ENCODE measurements around the gene TLK2.

TLK2 gene

DNA sequence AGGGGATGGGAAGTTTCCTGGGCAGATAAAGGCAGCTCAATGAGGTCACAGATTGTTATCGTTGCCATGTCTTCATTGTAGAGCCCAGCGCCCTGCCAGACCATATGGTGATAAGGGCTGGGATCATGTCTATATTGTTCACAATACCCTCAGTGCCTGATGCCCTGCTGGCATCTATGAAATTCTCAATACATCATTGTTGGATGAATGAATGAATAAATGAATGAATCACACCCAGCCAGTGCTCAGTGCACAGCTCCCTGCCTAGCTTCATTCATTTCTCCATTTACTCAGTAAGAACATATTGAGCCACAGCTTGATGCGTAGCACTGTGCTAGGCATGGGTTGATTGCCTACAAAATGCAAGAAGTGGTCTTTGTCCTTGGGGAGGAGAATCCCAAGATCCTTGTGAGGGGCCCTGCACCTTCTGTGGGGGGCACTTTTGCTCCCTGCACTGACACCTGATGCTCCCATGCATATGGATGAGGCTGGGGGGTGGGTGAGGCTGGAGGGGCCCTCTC, 178.6 kb downstream of the TLK2 start:
- H3K56ac ChIP-seq (ENCODE audit: low read length), result no peak overlapping the region
- no peak overlapping the region for H3K4me2 ChIP-seq (ENCODE audit: low read length)
- no peak overlapping the region for H3K23ac ChIP-seq (ENCODE audit: low read length)
- no peak overlapping the region for H3K27ac ChIP-seq (ENCODE audit: low read depth, low read length)
- H3K79me1 ChIP-seq (ENCODE audit: low read length), result peaks cover 4% of the 10 kb centered on the region
- H3K4me1 ChIP-seq (ENCODE audit: control insufficient read depth, low read depth, low read length), result peaks cover 9% of the 10 kb centered on the region
- no peak overlapping the region for H4K8ac ChIP-seq (ENCODE audit: low read depth, low read length)
- H3K4ac ChIP-seq (ENCODE audit: low read depth, low read length), result no peak overlapping the region
- H3K36me3 ChIP-seq (ENCODE audit: control insufficient read depth, insufficient read depth, low read length), result peaks cover 1% of the 10 kb centered on the region
- peak; percentile 34 for DNase-seq
- H3K9ac ChIP-seq (ENCODE audit: low read length), result no peak overlapping the region
- no peak overlapping the region for H4K5ac ChIP-seq (ENCODE audit: low read length)
- no peak overlapping the region for H3K18ac ChIP-seq (ENCODE audit: low read length)
- no peaks in the 10 kb centered on the region for H3K79me2 ChIP-seq (ENCODE audit: control insufficient read depth, insufficient read depth, low read length)
- no peak overlapping the region for H3K4me3 ChIP-seq (ENCODE audit: low read length)
- no CpG with 5 or more reads among the region's 3 CpGs for WGBS (ENCODE audit: extremely low coverage, insufficient coverage, low lambda C conversion rate)
- H2BK15ac ChIP-seq (replicated peaks; ENCODE audit: low read depth), result no peak overlapping the region
- H2BK120ac ChIP-seq (ENCODE audit: low read depth, low read length), result no peak overlapping the region
- no peak overlapping the region for H2AK5ac ChIP-seq (ENCODE audit: low read length)
- H2BK5ac ChIP-seq (ENCODE audit: low read length), result no peak overlapping the region
- H3K27me3 ChIP-seq (ENCODE audit: insufficient read depth, low read length, poor library complexity), result no peaks in the 10 kb centered on the region

DNA sequence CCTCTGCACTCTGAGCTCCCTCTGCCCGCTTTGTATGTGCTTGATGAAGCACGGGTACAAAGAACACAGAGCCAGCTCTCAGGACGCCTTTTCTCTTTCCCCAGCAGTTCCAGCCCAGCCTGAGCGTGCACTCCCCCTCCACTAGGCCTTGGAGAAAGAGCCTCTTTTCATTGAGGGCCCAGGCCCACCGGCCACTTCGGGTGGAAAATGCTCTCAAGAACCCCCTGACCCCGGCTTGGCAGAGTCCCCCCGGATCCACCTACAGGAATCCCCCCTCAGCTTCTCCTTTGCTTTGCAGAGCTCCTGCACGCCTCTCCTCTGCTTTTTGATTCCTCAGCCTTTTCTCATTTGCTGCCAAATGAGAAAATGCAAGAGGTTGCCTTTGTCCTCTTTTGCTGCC, 179.1 kb downstream of the TLK2 start:
- no peak overlapping the region for H3K4me3 ChIP-seq (ENCODE audit: low read length)
- H4K8ac ChIP-seq (ENCODE audit: low read depth, low read length), result no peak overlapping the region
- H3K9ac ChIP-seq (ENCODE audit: low read length), result no peak overlapping the region
- H3K56ac ChIP-seq (ENCODE audit: low read length), result no peak overlapping the region
- no CpG with 5 or more reads among the region's 9 CpGs for WGBS (ENCODE audit: extremely low coverage, insufficient coverage, low lambda C conversion rate)
- no peak overlapping the region for H2BK120ac ChIP-seq (ENCODE audit: low read depth, low read length)
- H3K23ac ChIP-seq (ENCODE audit: low read length), result no peak overlapping the region
- no peak overlapping the region for H4K5ac ChIP-seq (ENCODE audit: low read length)
- no peak overlapping the region for H3K4me2 ChIP-seq (ENCODE audit: low read length)
- H3K4me1 ChIP-seq (ENCODE audit: control insufficient read depth, low read depth, low read length), result peaks cover 9% of the 10 kb centered on the region
- DNase-seq, result no peak
- H3K27me3 ChIP-seq (ENCODE audit: insufficient read depth, low read length, poor library complexity), result no peaks in the 10 kb centered on the region
- H3K79me2 ChIP-seq (ENCODE audit: control insufficient read depth, insufficient read depth, low read length), result no peaks in the 10 kb centered on the region
- H3K79me1 ChIP-seq (ENCODE audit: low read length), result peaks cover 4% of the 10 kb centered on the region
- no peak overlapping the region for H2BK5ac ChIP-seq (ENCODE audit: low read length)
- no peak overlapping the region for H3K27ac ChIP-seq (ENCODE audit: low read depth, low read length)
- H3K4ac ChIP-seq (ENCODE audit: low read depth, low read length), result no peak overlapping the region
- no peak overlapping the region for H3K18ac ChIP-seq (ENCODE audit: low read length)
- H2BK15ac ChIP-seq (replicated peaks; ENCODE audit: low read depth), result no peak overlapping the region
- peaks cover 1% of the 10 kb centered on the region for H3K36me3 ChIP-seq (ENCODE audit: control insufficient read depth, insufficient read depth, low read length)
- no peak overlapping the region for H2AK5ac ChIP-seq (ENCODE audit: low read length)

DNA sequence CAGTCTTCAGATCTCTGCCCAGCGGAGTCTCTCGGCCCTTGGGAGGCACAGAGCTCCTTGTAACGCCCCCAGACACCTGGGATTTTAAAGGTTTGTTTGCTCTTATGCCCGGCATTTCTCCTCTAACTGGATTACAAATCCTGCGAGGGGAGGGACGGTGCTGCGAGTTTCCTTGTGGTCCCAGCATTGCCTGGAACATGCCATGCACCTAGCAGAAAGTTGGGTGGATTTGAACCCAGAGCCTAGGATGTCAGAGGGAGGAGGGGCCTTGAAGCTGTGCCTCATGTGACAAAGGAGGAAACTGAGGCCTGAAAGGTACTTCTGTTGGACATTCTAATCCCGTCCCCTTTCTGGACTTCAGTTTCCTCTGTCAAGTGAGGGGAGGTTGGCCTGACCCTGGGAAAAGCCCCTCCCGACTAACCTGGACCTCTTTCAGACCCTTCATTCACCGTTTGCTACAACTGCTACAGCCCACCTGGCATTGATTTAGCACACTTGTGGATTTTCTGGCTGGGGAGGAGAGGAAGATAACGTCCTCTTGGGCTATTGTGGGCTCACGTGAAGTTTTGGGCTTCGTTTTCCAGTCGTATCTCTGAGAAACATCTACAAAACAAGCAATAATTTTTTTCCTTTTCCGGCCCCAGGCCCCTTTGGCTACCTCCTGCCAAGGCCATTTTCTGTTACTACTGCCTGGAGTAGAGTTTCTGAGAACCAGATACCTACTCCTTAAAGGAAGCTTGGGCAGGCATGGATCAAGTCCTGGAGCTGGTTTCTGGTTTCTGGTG, 179.7 kb downstream of the TLK2 start:
- H3K4me1 ChIP-seq (ENCODE audit: control insufficient read depth, low read depth, low read length), result peaks cover 8% of the 10 kb centered on the region

DNA sequence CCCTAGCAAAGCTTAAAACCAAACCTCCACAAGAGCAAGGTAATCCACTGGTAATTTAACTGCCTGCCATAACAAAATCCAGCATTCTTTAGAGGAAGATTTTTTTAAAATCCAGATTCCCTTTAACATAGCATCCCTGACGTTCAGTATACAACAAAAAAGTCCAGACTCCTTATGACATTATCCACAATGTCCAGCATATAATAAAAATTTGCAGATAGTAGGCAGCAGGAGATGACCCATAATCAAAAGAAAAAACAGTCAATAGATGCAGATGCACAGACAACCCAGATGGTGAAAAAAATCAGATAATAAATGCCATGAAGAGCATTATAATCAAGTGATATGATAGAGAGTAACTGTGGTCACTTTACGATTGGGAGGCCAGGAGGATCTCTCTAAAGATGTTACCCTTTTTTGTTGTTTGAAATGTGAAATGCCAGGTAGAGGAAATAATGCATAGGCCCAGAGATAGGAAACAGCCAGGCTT, 182.0 kb downstream of the TLK2 start:
- WGBS (ENCODE audit: extremely low coverage, insufficient coverage, low lambda C conversion rate), result no CpG with 5 or more reads among the region's 2 CpGs
- Histone ChIP-seq H3K27ac (ENCODE audit: low read depth, low read length) (no peak overlapping the region), H3K4me2 (ENCODE audit: low read length) (no peak overlapping the region), H2AK5ac (ENCODE audit: low read length) (no peak overlapping the region), H3K18ac (ENCODE audit: low read length) (no peak overlapping the region), H3K9ac (ENCODE audit: low read length) (no peak overlapping the region), H3K79me1 (ENCODE audit: low read length) (no peaks in the 10 kb centered on the region), H2BK120ac (ENCODE audit: low read depth, low read length) (no peak overlapping the region), H2BK15ac (replicated peaks; ENCODE audit: low read depth) (no peak overlapping the region), H4K5ac (ENCODE audit: low read length) (no peak overlapping the region), H3K79me2 (ENCODE audit: control insufficient read depth, insufficient read depth, low read length) (no peaks in the 10 kb centered on the region), H4K8ac (ENCODE audit: low read depth, low read length) (no peak overlapping the region), H2BK5ac (ENCODE audit: low read length) (no peak overlapping the region), H3K36me3 (ENCODE audit: control insufficient read depth, insufficient read depth, low read length) (peaks cover 2% of the 10 kb centered on the region), H3K4me3 (ENCODE audit: low read length) (no peak overlapping the region), H3K56ac (ENCODE audit: low read length) (no peak overlapping the region), H3K4ac (ENCODE audit: low read depth, low read length) (no peak overlapping the region), H3K4me1 (ENCODE audit: control insufficient read depth, low read depth, low read length) (no peaks in the 10 kb centered on the region), H3K27me3 (ENCODE audit: insufficient read depth, low read length, poor library complexity) (no peaks in the 10 kb centered on the region), H3K23ac (ENCODE audit: low read length) (no peak overlapping the region)
- DNase-seq, result no peak

More for the DNA sequence above, 179.7 kb downstream of the TLK2 start:
- H2BK15ac ChIP-seq (replicated peaks; ENCODE audit: low read depth), result no peak overlapping the region
- no peaks in the 10 kb centered on the region for H3K27me3 ChIP-seq (ENCODE audit: insufficient read depth, low read length, poor library complexity)
- H3K9ac ChIP-seq (ENCODE audit: low read length), result no peak overlapping the region
- no peak for DNase-seq
- H3K4me2 ChIP-seq (ENCODE audit: low read length), result no peak overlapping the region
- peaks cover 1% of the 10 kb centered on the region for H3K36me3 ChIP-seq (ENCODE audit: control insufficient read depth, insufficient read depth, low read length)
- no CpG with 5 or more reads among the region's 15 CpGs for WGBS (ENCODE audit: extremely low coverage, insufficient coverage, low lambda C conversion rate)
- no peaks in the 10 kb centered on the region for H3K79me2 ChIP-seq (ENCODE audit: control insufficient read depth, insufficient read depth, low read length)
- no peak overlapping the region for H3K4me3 ChIP-seq (ENCODE audit: low read length)
- H4K8ac ChIP-seq (ENCODE audit: low read depth, low read length), result no peak overlapping the region
- H2AK5ac ChIP-seq (ENCODE audit: low read length), result no peak overlapping the region
- H3K18ac ChIP-seq (ENCODE audit: low read length), result no peak overlapping the region
- H2BK120ac ChIP-seq (ENCODE audit: low read depth, low read length), result no peak overlapping the region
- H3K27ac ChIP-seq (ENCODE audit: low read depth, low read length), result no peak overlapping the region
- H3K4ac ChIP-seq (ENCODE audit: low read depth, low read length), result no peak overlapping the region
- H2BK5ac ChIP-seq (ENCODE audit: low read length), result no peak overlapping the region
- no peak overlapping the region for H3K23ac ChIP-seq (ENCODE audit: low read length)
- H3K56ac ChIP-seq (ENCODE audit: low read length), result no peak overlapping the region
- H4K5ac ChIP-seq (ENCODE audit: low read length), result no peak overlapping the region
- peaks cover 4% of the 10 kb centered on the region for H3K79me1 ChIP-seq (ENCODE audit: low read length)

DNA sequence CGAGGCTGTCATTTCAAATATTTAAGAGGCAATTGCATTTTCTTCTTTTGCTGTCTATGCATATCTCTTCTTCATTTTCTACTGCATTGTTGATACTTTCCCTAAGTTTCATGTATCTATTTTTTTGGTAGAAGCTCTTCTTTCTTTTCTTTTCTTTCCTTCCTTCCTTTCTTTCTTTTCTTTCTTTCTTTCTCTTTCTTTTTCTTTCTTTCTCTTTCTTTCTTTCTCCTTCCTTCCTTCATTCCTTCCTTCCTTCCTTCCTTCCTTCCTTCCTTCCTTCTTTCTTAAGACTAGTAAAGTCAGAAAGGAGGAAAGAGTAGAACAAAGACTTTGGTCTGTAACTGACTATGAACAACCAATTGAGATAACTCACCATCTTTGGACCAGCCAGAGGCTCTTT, 182.7 kb downstream of the TLK2 start:
- Histone ChIP-seq H4K8ac (ENCODE audit: low read depth, low read length) (no peak overlapping the region), H3K4ac (ENCODE audit: low read depth, low read length) (no peak overlapping the region), H3K9ac (ENCODE audit: low read length) (no peak overlapping the region), H3K79me2 (ENCODE audit: control insufficient read depth, insufficient read depth, low read length) (no peaks in the 10 kb centered on the region), H3K27ac (ENCODE audit: low read depth, low read length) (no peak overlapping the region), H3K27me3 (ENCODE audit: insufficient read depth, low read length, poor library complexity) (no peaks in the 10 kb centered on the region), H3K36me3 (ENCODE audit: control insufficient read depth, insufficient read depth, low read length) (peaks cover 3% of the 10 kb centered on the region), H3K56ac (ENCODE audit: low read length) (no peak overlapping the region), H3K18ac (ENCODE audit: low read length) (no peak overlapping the region), H2BK15ac (replicated peaks; ENCODE audit: low read depth) (no peak overlapping the region), H3K4me3 (ENCODE audit: low read length) (no peak overlapping the region), H3K79me1 (ENCODE audit: low read length) (no peaks in the 10 kb centered on the region), H3K4me2 (ENCODE audit: low read length) (no peak overlapping the region), H3K23ac (ENCODE audit: low read length) (no peak overlapping the region), H2BK5ac (ENCODE audit: low read length) (no peak overlapping the region), H4K5ac (ENCODE audit: low read length) (no peak overlapping the region), H2BK120ac (ENCODE audit: low read depth, low read length) (no peak overlapping the region), H3K4me1 (ENCODE audit: control insufficient read depth, low read depth, low read length) (no peaks in the 10 kb centered on the region), H2AK5ac (ENCODE audit: low read length) (no peak overlapping the region)
- DNase-seq, result no peak
- WGBS (ENCODE audit: extremely low coverage, insufficient coverage, low lambda C conversion rate), result no CpG with 5 or more reads among the region's 1 CpG

All from mesendoderm (in vitro differentiated cells).